GM18507 (cell line): Measurements from ENCODE around the gene RASGRF2.

Experiments
- DNase-seq: peaks from one replicate; pipeline ENCODE4 v3.0.0; 2011; ENCODE audit warnings: low read depth; ENCODE audit not compliant: insufficient read length; ENCODE audit errors: extremely low spot score
- FAIRE-seq: peaks from 2 replicates; lab custom pipeline; 2011; peaks lifted over from hg19 to GRCh38; lab: Jason Lieb, UNC

Gene RASGRF2

DNA sequence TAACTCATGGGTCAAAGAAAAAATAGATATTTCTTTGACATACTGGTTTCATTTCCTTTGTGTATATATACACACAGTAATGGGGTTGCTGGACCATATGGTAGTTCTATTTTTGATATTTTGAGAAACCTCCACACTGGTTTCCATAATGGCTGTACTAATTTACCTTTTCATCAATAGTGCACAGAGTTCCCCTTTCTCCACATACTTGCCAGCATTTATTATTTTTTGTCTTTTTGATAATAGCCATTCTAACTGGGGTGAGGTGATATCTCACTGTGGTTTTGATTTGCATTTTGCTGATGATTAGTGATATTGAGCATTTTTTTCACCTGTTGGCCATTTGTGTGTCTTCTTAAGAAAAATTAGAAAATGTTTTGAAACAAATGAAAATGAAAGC lies 194.6 kb downstream of the RASGRF2 start:
- DNase-seq (no peak), FAIRE-seq (peak; percentile 44)

DNA sequence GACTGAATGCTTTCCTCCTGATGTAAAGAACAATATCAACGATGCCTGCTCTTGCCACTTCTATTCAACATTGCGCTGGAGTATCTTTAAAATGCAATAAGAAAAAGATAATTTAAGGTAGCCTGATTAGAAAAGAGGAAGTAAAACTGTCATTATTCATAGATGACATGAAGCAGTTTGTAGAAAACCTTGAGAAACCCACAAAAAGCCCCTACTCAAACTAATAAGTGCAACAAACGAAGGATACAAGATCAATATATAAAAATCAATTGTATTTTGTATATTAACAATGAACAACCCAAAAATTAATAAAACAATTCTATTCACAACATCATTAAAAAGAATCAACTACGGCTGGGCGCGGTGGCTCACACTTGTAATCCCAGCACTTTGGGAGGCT lies 196.6 kb downstream of the RASGRF2 start:
- FAIRE-seq (peak; percentile 52), DNase-seq (no peak)

DNA sequence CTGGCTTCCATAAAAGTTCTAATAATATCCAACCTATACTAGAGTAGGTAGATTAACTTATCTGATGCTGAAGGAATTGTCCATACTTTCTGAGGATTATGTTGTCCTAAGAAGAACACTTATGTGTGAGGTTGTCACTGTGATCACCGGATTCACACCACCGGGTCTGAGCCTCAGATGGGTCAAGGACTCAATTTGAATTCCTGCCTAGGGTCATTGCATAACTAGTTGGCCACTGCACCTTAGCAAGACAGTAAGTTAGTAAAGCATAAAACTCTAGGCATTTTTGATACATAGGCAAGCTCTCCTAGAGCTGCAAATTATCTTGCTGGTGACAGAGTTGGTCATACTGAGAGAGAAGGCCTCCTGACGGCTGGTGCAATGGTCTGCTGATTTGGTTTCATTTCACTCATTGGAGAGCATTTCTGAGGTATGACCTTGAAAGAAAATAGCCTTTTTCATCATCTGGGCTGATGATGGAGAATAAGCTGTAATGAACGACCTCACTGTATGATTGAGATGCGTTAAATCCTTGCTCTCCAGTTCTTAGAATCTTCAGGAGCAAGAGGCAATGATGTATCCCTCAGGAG lies 200.9 kb downstream of the RASGRF2 start:
- peak; percentile 17 for DNase-seq
- peak; percentile 78 for FAIRE-seq

DNA sequence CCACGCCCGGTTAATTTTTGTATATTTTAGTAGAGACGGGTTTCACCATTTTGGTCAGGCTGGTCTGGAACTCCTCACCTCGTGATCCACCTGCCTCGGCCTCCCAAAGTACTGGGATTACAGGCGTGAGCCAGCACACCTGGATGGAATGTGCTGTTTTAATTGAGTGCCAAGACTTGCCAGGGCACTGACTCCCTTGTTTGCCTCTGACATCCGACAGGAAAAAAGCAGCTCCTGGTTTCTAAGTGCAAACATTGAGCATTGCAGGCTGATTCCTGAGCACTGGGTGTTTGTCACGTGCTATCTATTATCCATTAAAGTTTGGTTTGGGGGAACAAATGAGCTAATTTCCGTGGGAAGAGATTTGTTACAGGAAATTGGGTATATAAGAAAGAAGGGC lies 202.3 kb downstream of the RASGRF2 start:
- DNase-seq (no peak), FAIRE-seq (no peak)

DNA sequence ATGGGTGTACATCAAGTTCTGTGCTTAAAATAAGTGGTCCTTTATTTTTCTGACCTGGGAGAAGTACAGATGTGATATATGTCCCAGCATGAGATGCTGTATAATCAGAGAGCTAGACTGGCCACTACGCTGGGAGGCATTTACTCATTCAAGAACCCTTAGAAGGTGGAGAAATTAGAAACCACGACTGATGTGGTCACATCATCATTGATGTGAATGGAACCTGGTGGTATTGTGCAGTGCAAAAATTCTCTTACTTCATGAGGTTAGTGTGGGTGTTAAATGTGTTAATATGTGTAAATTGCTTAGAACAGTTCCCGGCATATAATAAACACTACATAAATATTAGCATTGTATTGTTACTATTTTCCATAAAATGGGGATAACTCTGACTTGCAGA lies 203.5 kb downstream of the RASGRF2 start:
- FAIRE-seq (no peak), DNase-seq (no peak)

DNA sequence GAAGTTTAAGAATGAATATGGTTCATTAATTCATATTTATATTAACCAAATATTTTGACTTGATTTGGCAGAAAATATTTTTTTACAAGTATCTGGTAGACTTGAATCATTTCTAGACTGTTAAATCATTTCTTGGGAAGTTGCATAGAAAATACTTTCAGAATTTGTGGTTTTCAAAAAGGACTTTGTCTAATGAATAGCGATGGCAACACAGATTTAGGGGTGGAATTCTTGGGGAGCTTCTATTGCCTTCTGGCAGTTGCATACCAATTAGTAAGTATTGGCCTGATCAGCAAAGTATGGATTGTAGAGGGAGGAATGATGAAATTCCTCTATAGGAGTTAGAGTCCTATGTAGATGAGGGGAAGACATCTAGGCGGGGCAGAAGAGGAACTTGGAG lies 204.3 kb downstream of the RASGRF2 start:
- FAIRE-seq = no peak
- DNase-seq = no peak

DNA sequence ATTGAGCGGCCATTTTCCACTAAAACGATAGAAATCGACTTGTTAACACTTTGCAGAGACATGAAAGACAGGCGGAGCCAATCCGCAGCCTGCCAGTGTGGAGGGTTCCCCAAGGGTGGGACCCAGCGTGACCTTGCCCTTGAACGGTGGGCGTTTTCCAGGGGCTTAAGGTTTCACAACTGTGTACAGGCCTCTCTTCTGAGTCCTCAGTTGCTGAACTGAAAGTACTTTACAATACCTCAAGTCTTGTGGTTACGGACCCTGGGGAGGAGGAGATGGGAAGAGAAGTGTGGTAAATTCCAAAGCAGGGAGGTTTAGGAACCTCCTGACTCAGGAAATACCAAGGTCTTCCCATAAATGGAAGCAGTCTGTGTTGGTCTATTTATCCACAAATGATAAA lies 204.8 kb downstream of the RASGRF2 start:
- DNase-seq (no peak), FAIRE-seq (no peak)

DNA sequence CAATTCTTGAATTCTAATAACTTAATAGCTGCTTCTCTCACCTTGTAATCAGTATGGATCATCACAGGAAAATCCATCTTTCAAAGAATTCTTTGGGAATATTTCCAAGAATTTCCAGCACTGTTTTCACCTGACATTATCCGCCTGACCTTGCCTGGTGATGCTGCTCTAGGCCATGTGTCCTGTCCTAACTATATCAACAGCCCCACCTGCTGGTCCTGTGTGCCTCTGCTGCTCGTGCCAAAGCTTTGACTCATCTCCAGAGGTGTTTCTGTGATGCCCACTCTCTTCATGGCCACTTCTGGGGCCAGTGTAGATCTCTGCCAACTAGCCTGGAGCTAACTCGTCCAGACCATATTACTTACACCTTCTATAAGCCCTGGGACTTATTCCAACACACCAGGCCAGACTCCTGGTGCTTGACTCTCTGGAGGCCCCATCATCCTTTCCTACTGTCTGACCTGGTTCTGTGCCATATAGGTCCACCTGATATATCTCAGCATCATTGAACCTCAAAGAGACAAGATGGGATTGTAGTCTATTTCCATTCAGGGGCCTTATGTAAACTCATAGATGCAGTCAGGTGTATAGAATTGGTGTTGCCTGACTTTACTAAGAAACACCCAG lies 205.4 kb downstream of the RASGRF2 start:
- DNase-seq = peak; percentile 50
- FAIRE-seq = peak; percentile 87

DNA sequence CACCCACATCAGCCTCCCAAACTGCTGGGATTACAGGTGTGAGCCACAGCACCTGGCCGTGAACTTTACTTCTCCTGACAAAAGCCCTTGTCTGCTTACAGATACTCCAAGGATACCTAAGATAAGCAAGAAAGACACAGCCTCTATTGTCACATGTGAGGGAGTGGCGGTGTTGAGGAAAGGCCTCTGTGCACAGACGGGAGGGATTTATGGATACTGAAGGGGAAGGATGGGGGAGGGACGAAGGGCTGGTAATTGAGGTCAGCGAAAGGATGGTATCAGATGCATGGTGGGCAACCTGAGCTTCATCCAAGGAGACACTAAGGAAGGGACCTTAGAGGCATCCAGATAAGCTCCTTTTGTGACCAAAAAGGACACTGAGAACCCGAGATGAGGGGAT lies 206.3 kb downstream of the RASGRF2 start:
- DNase-seq (no peak), FAIRE-seq (no peak)

DNA sequence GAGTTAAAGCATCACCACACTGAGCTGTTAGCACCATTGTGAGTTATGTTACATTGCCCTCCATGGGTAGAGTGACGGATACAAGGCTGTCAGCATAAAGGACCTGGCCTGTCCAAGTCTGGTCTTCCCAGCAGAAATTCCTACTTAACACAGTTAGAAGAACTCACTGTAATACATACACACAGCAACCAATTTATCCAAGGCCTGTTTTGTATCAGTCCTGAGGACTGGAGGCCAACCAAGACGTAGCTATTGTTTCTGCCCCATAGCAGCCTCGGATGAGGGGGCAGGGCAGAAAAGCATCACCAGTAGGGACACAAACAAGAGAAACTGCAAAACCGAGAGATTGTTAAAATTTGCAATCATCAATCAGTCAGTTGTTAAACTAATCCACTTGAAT lies 206.9 kb downstream of the RASGRF2 start:
- DNase-seq (no peak), FAIRE-seq (no peak)

DNA sequence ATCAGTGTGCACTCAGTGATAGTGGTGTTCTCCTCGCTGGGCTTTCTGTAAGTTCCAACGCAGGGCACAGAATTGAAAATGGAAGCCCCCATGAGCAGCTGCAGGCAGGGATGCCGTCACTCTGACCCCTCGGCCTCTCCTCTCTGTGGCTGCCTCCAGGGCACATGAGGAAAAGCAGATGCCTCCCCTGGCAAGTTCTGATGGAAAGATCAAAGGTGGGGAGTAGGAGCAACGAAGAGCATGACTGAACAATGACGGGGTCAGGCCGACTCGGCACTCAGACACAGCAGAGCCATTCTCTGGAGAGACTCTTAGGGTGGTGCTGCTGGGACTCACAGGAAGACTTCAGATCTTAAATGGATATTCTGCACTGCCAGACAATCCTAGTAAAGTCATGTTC lies 207.4 kb downstream of the RASGRF2 start:
- DNase-seq (no peak), FAIRE-seq (no peak)

DNA sequence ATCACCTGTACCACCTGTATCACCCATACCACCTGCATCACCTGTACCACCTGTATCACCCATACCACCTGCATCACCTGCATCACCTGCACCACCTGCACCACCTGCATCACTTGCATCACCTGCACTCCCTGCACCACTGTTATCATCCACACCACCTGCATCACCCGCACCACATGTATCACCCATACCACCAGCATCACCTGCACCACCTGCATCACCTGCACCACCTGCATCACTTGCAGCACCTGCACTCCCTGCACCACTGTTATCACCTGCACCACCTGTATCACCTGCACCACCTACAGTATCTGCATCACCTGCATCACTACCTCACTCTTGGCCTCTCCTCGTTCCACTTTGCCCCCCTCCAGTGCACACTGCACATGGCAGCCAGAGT lies 209.8 kb downstream of the RASGRF2 start:
- no peak for DNase-seq
- no peak for FAIRE-seq

DNA sequence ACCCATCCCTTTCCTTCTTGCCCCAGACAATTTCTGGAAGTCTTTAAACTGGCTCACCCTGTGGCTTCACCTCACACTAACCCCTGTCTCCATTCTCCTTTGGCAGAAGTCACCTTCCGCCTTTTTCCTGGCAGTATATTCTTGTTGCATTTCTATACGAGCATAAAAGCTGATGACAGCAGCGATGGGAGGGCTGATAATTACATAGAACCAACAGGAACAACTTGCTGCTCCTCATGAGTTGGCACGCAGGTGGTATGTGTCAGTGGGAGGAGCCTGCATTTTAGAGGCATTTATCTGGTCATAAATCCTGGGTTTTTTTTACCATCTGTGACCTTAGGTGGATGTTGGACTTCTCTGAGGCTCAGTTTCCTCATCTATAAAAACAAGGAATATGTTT lies 211.6 kb downstream of the RASGRF2 start:
- DNase-seq = no peak
- FAIRE-seq = no peak

DNA sequence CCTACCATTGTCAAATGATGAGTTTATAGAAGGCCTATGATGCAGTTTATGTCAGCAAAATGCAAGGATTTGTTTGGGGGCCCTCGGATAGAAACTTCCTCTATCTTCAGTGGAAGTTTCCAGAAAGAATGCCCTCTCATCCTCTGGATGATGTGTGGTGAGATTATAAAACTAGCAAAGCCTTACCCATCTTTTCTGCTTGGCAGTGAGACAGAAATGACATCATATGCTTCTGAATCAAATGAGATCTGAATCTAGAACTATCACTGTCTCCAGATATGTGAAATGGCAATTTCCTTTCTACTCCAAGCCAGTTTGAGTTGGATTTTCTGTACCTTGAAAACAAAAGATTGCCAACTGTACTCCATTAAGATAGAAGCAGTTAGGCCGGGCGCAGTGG lies 212.5 kb downstream of the RASGRF2 start:
- DNase-seq (no peak), FAIRE-seq (no peak)

DNA sequence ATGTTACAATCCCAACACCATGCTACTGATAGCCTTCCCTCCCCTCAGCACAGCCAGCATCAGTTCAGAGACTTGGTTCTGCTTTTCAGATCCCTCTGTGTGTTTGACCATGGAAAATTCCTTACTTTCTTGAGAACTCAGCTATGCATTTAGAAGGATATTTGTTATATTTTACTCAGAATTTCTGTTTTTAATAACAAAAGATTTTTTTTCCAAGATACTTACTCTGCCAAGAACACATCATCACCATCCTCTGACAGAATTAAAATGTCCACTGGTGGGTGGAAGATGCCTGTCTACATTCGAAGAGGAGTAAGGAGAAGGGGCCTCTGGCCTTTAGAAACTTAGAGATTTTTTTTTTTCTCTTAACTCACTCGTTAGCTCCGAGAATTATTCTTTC lies 216.9 kb downstream of the RASGRF2 start:
- DNase-seq (no peak), FAIRE-seq (no peak)

DNA sequence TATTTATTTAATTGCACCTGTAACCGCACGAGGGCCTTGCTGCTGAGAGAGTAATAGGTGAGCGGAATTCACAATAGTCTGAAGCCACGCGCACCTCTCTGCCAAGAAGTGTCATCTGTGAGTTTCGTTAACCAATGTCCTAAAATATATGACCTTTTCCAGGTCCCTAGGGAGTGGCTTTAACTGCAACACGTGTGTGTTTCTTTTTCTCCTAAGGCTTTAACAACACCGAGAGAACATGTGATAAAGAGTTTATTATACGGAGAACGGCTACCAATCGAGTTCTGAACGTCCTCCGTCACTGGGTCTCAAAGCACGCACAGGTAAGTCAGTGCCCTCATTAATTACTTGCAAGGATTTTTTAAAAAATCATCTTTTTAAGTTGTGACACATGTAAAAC lies 219.8 kb downstream of the RASGRF2 start:
- FAIRE-seq (no peak), DNase-seq (no peak)

DNA sequence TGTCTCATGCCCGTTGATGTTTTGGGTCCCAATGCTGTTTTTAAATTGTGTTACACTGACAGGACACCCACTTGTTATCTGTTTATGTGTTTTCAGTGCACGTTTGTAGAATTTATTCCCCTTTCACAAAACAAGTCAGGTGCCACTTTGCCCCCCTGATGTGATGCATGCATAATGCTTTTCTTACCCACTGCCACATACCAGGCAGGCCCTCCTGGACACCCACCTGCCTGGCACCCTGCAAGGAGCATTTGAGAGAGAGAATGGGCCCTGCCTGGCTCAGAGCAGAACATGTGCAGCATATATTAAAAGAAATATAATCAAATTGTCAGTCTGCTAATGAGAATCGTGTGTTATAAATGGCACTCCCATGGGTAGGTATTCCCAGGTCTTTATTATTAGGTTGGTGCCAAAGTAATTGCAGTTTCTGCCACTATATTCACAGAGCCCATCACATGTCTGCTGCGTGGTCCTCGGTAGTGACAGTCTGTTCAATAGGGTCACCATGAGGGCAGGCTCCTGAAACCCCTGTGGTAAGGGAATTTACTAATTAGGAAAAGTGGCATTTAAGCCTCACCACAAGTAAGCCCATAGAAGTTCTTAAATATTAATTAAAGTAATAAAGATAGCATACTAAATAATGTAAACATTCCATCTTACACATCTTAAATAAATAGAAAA lies 220.8 kb downstream of the RASGRF2 start:
- no peak for FAIRE-seq
- no peak for DNase-seq

DNA sequence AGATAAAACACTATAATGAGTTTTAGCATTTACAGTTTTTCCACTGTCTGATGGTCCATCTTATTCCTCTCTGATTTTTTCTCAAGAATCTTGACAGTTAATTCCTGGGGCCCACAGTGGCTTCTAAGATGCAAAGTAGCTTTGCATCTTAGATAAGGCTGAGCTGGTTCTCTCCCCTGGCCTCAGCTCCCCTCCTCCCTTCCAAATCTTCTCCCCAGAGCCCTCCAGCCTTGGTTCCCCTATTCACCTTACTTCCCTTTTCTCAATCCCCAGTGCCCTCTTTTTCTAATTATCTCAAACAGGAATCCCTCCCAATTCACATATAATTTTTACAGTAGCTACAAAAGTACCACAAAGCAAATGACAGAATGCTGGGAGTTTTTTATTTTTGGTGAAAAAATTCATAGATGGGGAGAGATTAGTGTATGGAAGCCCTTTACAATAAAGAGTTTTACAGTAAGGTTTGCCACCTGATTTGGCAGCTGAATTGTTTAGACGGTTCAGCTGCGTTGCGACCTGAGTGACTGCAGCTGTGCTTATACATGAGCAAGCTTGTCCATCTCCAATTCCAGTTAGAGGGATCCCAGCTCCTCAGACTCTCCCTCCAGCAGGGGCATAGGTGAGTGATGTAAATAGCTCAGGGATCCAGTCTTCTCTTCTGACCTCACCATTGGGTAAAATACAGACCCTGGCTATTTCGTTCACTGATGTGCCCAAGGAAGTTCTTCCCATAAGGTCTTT lies 221.6 kb downstream of the RASGRF2 start:
- no peak for DNase-seq

DNA sequence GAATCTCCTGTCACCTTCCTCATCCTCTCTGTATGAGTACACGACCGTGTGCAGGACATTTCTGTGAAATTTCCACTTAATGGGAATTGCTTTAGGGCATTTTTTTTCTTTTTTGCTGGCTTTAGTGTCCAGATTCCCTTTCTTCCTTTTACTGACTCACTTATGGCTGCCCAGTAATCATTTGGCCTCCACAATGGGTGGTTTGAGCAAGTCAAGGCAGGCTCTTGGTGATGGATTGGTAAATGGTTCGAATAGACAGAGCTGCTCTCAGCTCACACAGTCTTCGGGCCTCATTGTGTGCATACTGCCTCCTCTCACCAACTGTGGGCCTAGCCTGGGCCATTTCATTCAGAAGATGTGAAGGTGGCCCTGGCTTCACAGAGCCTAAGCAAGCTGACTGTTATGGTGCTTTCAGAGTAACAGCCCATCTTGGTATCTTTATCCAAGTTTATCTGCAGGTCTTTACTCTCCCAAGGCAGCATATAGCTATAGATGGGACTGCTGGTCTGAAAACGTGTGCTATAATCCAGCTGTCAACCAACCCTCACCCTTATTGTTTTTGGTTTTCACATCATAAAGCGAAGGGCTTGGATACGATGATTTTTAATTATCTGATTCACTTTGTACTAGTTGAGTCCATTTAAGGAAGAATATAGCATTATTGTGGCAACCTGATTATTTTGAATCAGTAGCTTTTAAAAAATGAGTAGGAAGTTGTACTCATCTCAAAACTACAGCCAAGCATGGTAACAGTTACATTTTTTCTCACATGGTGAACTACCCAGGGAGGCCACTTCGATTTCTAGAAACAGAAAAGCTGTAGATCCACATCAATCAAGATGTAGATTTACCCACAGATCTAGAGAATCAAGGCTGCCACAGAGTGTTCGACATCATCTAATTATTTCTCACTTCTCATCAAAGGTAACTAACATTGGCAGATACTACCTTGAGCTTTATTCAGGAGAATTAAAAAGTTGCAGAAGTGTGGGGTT lies 222.5 kb downstream of the RASGRF2 start:
- DNase-seq (no peak), FAIRE-seq (no peak)

More for the DNA sequence above, 221.6 kb downstream of the RASGRF2 start:
- no peak for FAIRE-seq
